Astrocyte (in vitro differentiated cells and primary cell): ENCODE results near the gene CBFA2T2. TPM values are rescaled to one million over a fixed set of nuclear protein-coding genes. Genes with fewer than 3 reads are reported as not detected.
"Not testable (repeated sequence)": the region's sequence is repeated elsewhere in the genome, so short reads cannot be mapped to it uniquely, and the experiment has no call there.

ENCODE experiments used
- DNase-seq: peaks from one replicate; pipeline ENCODE4 v3.0.0-alpha.2; 2010; ENCODE audit warnings: low read depth
- FAIRE-seq: peaks from 2 replicates; lab custom pipeline; 2011; peaks lifted over from hg19 to GRCh38; lab: Jason Lieb, UNC
- H2AFZ ChIP-seq: 2 replicates; pipeline ENCODE4 v1.6.0; 2012; ENCODE audit warnings: low read depth, low read length, inconsistent platforms
- H3K27ac ChIP-seq: 2 replicates; pipeline ENCODE4 v1.5.1; 2011; ENCODE audit warnings: low read depth, low read length, inconsistent platforms
- H3K27me3 ChIP-seq: 2 replicates; pipeline ENCODE4 v1.6.0; 2011; ENCODE audit warnings: low read length, inconsistent platforms; ENCODE audit not compliant: insufficient read depth
- H3K36me3 ChIP-seq: 2 replicates; pipeline ENCODE4 v1.5.1; 2011; ENCODE audit warnings: low read length, inconsistent platforms; ENCODE audit not compliant: insufficient read depth
- H3K4me1 ChIP-seq: 2 replicates; pipeline ENCODE4 v1.5.1; 2011; ENCODE audit warnings: low read length, inconsistent platforms; ENCODE audit not compliant: insufficient read depth
- H3K4me2 ChIP-seq: 2 replicates; pipeline ENCODE4 v1.6.0; 2012; ENCODE audit warnings: low read length, inconsistent platforms
- H3K4me3 ChIP-seq: 2 replicates; pipeline ENCODE4 v1.5.1; 2011; ENCODE audit warnings: low read depth, mild to moderate bottlenecking, low read length, inconsistent platforms; ENCODE audit not compliant: insufficient read depth
- H3K79me2 ChIP-seq: 2 replicates; pipeline ENCODE4 v1.6.0; 2012; ENCODE audit warnings: mild to moderate bottlenecking, low read length, inconsistent platforms; ENCODE audit not compliant: insufficient read depth
- H3K9ac ChIP-seq: 2 replicates; pipeline ENCODE4 v1.6.0; 2012; ENCODE audit warnings: mild to moderate bottlenecking, low read length, inconsistent platforms
- H3K9me3 ChIP-seq: 2 replicates; pipeline ENCODE4 v1.5.1; 2012; ENCODE audit warnings: low read depth, mild to moderate bottlenecking, low read length, inconsistent platforms; ENCODE audit not compliant: insufficient read depth
- H4K20me1 ChIP-seq: 2 replicates; pipeline ENCODE4 v1.6.0; 2012; ENCODE audit warnings: low read length, inconsistent platforms; ENCODE audit not compliant: insufficient read depth
- H3K27ac Mint-ChIP-seq: one replicate; pipeline ENCODE4 v1.8.0; 2021; ENCODE audit warnings: mild to moderate bottlenecking, mixed read lengths; ENCODE audit not compliant: unreplicated experiment
- H3K27me3 Mint-ChIP-seq: one replicate; pipeline ENCODE4 v1.8.0; 2021; ENCODE audit warnings: low read depth, mixed read lengths; ENCODE audit not compliant: unreplicated experiment
- H3K36me3 Mint-ChIP-seq: one replicate; pipeline ENCODE4 v1.8.0; 2021; ENCODE audit warnings: low read depth, mixed read lengths; ENCODE audit not compliant: unreplicated experiment
- H3K4me1 Mint-ChIP-seq: one replicate; pipeline ENCODE4 v1.8.0; 2021; ENCODE audit warnings: low read depth, mixed read lengths; ENCODE audit not compliant: unreplicated experiment
- H3K4me3 Mint-ChIP-seq: one replicate; pipeline ENCODE4 v1.8.0; 2021; ENCODE audit warnings: mild to moderate bottlenecking, moderate library complexity, mixed read lengths; ENCODE audit not compliant: unreplicated experiment
- H3K9me3 Mint-ChIP-seq: one replicate; pipeline ENCODE4 v1.8.0; 2021; ENCODE audit warnings: mild to moderate bottlenecking, mixed read lengths; ENCODE audit not compliant: unreplicated experiment
- EZH2 ChIP-seq: IDR thresholded peaks from 2 replicates; pipeline ENCODE4 v1.6.1; 2012; ENCODE audit warnings: mild to moderate bottlenecking, low read length, inconsistent platforms; ENCODE audit not compliant: insufficient read depth
- total RNA-seq: library from RNA; stranded (reverse); gene quantifications from 2 replicates; pipeline ENCODE4 v1.2.1, GENCODE V29; 2021
- TF ChIP-seq, protein P1 (sequence below): IDR thresholded peaks from 2 replicates; pipeline ENCODE4 v1.5.1; 2011; ENCODE audit warnings: low read depth, mild to moderate bottlenecking, inconsistent platforms, low read length, moderate library complexity; ENCODE audit not compliant: insufficient read depth

The CBFA2T2 gene
- total RNA-seq, 1 donor from 2014 or later = 14.6 TPM

DNA sequence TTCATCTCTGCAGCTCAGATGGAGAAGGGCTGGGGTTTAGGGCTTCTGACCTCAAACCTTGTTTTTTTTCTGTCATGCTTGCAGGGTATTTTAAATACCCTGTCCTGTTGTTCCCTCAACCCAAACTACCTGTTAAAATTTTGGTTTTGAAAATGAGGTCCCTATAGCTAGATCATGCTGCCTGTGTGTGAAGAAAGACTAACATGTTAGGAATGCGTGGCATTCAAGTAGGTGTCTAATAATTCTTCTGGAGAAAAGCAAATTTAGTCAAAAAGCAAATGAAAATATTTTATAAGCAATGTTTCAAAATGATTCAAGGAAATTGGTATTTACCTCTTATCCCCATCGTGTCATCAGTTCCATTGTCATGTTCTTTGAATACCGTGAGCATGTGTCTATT, 95.1 kb downstream of the CBFA2T2 start:
- Histone ChIP-seq H3K79me2 (no peaks in the 10 kb centered on the region), H3K4me3 (no peak overlapping the region), H3K9ac (no peak overlapping the region), H2AFZ (no peak overlapping the region), H3K4me1 (no peaks in the 10 kb centered on the region), H3K4me2 (no peak overlapping the region), H4K20me1 (peaks cover 5% of the 10 kb centered on the region), H3K27ac (no peak overlapping the region), H3K36me3 (no peaks in the 10 kb centered on the region), H3K9me3 (no peaks in the 10 kb centered on the region), H3K27me3 (no peaks in the 10 kb centered on the region)
- peak; percentile 32 for DNase-seq
- Mint-ChIP-seq H3K4me3 (no peak overlapping the region), H3K4me1 (peaks cover 13% of the 10 kb centered on the region), H3K27ac (no peak overlapping the region), H3K36me3 (no peaks in the 10 kb centered on the region), H3K9me3 (no peaks in the 10 kb centered on the region), H3K27me3 (no peaks in the 10 kb centered on the region)
- TF ChIP-seq, protein P1, sequence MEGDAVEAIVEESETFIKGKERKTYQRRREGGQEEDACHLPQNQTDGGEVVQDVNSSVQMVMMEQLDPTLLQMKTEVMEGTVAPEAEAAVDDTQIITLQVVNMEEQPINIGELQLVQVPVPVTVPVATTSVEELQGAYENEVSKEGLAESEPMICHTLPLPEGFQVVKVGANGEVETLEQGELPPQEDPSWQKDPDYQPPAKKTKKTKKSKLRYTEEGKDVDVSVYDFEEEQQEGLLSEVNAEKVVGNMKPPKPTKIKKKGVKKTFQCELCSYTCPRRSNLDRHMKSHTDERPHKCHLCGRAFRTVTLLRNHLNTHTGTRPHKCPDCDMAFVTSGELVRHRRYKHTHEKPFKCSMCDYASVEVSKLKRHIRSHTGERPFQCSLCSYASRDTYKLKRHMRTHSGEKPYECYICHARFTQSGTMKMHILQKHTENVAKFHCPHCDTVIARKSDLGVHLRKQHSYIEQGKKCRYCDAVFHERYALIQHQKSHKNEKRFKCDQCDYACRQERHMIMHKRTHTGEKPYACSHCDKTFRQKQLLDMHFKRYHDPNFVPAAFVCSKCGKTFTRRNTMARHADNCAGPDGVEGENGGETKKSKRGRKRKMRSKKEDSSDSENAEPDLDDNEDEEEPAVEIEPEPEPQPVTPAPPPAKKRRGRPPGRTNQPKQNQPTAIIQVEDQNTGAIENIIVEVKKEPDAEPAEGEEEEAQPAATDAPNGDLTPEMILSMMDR = no peak
- TF ChIP-seq EZH2 = no peak
- no peak for FAIRE-seq

DNA sequence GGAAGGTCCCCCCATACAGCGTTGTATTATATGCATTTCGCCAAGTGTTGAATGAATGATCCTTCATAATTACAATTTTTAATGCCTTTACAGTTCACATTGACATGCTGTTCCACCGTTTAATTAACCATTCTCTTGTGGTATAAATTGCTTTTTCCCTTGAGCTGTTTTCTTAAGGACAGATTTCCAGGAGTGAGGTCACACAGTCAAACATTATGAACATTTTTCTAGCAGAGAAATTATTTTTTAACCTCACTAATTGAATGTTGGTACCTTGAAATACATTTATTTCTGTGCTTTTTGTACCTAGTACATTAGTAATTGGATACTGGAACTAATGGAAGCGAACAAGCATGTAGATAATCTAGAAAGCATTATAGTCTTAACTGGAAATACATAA, 95.5 kb downstream of the CBFA2T2 start:
- H2AFZ ChIP-seq = no peak overlapping the region
- no peak overlapping the region for H3K27ac ChIP-seq
- Mint-ChIP-seq H3K36me3 (no peaks in the 10 kb centered on the region), H3K4me3 (no peak overlapping the region), H3K4me1 (peaks cover 13% of the 10 kb centered on the region), H3K27me3 (no peaks in the 10 kb centered on the region), H3K27ac (no peak overlapping the region), H3K9me3 (no peaks in the 10 kb centered on the region)
- H3K4me3 ChIP-seq = no peak overlapping the region
- no peaks in the 10 kb centered on the region for H3K79me2 ChIP-seq
- TF ChIP-seq, protein P1 = no peak
- TF ChIP-seq EZH2 = no peak
- no peak overlapping the region for H3K9ac ChIP-seq
- no peak for FAIRE-seq
- no peaks in the 10 kb centered on the region for H3K36me3 ChIP-seq
- peaks cover 5% of the 10 kb centered on the region for H4K20me1 ChIP-seq
- DNase-seq = no peak
- no peaks in the 10 kb centered on the region for H3K4me1 ChIP-seq
- no peak overlapping the region for H3K4me2 ChIP-seq
- H3K27me3 ChIP-seq = no peaks in the 10 kb centered on the region
- no peaks in the 10 kb centered on the region for H3K9me3 ChIP-seq

DNA sequence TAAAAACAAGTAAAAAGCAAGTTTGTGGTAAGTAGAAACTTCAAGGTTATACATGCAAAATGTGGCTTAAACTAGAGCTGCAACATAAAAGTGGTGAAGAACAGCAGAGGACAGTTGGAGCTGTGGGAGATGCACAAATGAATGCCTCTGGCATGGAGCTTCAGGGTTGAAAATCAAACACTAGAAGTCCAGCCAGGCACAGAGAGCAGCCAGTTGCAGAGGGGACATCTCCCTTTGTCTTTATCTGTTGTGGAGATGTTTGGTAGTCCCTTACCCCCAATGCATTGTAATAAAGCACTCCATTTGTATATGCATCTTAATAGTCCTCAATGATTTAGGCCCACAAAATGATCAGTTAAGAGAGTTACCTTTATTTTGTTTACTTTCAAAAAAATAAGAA, 99.2 kb downstream of the CBFA2T2 start:
- H3K27me3 ChIP-seq = no peaks in the 10 kb centered on the region
- H3K9ac ChIP-seq = no peak overlapping the region
- no peak overlapping the region for H3K27ac ChIP-seq
- no peak overlapping the region for H3K4me3 Mint-ChIP-seq
- TF ChIP-seq EZH2 = no peak
- TF ChIP-seq, protein P1 = no peak
- H3K9me3 Mint-ChIP-seq = no peaks in the 10 kb centered on the region
- no peaks in the 10 kb centered on the region for H3K27me3 Mint-ChIP-seq
- FAIRE-seq (no peak), DNase-seq (no peak)
- H3K4me1 Mint-ChIP-seq = peaks cover 13% of the 10 kb centered on the region
- no peaks in the 10 kb centered on the region for H3K4me1 ChIP-seq
- H3K4me3 ChIP-seq = no peak overlapping the region
- H3K4me2 ChIP-seq = no peak overlapping the region
- H3K36me3 ChIP-seq = no peaks in the 10 kb centered on the region
- no peaks in the 10 kb centered on the region for H4K20me1 ChIP-seq
- H2AFZ ChIP-seq = no peak overlapping the region
- no peaks in the 10 kb centered on the region for H3K36me3 Mint-ChIP-seq
- H3K27ac Mint-ChIP-seq = no peak overlapping the region
- H3K9me3 ChIP-seq = no peaks in the 10 kb centered on the region
- H3K79me2 ChIP-seq = no peaks in the 10 kb centered on the region

DNA sequence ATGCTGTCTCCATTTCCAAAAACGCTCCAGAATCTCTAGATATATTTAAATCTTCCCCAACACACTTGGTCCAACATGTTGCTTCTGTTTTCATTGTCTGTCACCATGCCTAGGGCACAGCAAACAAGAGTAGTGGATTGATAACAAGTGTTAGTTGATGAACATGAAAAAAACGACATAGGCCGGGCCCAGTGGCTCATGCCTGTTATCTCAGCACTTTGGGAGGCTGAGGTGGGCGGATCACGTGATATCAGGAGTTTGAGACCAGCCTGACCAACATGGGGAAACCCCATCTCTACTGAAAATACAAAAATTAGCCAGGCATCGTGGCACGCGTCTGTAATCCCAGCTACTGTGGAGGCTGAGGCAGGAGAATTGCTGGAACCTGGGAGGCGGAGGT, 102.0 kb downstream of the CBFA2T2 start:
- not testable (repeated sequence) for H3K4me1 Mint-ChIP-seq, H3K27me3 ChIP-seq, H3K9me3 Mint-ChIP-seq, H3K4me1 ChIP-seq, H3K79me2 ChIP-seq, DNase-seq, H3K27ac ChIP-seq, H3K27ac Mint-ChIP-seq, H2AFZ ChIP-seq, H3K27me3 Mint-ChIP-seq, H3K36me3 ChIP-seq, H3K9me3 ChIP-seq, H3K4me3 ChIP-seq, H4K20me1 ChIP-seq, H3K4me3 Mint-ChIP-seq, H3K4me2 ChIP-seq, FAIRE-seq, H3K36me3 Mint-ChIP-seq, H3K9ac ChIP-seq
